ENCODE measurements around the gene PPIL6. TPM values are rescaled to one million over a fixed set of nuclear protein-coding genes. Genes with fewer than 3 reads are reported as not detected.
"Not testable (repeated sequence)": the region's sequence is repeated elsewhere in the genome, so short reads cannot be mapped to it uniquely, and the experiment has no call there.

Gene PPIL6
- polyA plus RNA-seq, 3 donors: 0.34 to 3.0 (median 1.2) TPM

DNA sequence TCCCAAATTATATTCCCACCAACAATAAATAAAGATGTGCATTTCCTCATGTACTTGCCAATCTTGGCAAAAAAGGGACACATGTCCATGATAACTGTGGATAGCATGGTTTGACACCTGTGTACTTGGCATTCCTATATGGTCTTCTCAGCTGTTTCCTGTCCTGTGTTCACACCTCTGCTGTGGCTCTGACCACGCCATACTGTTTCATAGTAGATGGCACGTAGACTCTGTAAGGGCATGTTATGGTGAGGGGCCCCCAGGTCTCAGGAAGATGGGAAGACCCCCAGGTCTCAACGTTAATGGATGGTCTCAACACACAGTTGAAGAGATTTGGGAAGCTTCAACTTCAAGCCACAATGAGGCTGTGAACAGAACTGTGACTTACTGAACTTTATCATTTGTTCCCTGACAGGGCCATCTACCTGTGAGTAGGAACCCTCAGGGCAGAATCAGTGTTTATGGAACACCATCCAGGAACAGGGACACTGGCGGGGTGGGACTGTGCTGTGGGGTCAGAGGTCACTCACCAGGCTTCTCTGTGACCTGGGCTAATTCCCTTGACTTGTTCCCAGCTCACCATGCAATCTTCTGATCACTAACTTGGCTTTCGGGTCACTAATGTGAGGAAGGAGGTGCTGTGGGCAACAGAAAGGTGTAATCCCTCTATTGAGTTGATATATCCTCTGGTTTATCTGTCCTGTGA is 30.8 kb upstream of the PPIL6 start:
- no peak overlapping the region for H3K27ac ChIP-seq (ENCODE audit: low read depth, low read length)
- 89 to 93% (median 91%) methylated on average over 5 of the region's 5 CpGs for WGBS, 3 donors

DNA sequence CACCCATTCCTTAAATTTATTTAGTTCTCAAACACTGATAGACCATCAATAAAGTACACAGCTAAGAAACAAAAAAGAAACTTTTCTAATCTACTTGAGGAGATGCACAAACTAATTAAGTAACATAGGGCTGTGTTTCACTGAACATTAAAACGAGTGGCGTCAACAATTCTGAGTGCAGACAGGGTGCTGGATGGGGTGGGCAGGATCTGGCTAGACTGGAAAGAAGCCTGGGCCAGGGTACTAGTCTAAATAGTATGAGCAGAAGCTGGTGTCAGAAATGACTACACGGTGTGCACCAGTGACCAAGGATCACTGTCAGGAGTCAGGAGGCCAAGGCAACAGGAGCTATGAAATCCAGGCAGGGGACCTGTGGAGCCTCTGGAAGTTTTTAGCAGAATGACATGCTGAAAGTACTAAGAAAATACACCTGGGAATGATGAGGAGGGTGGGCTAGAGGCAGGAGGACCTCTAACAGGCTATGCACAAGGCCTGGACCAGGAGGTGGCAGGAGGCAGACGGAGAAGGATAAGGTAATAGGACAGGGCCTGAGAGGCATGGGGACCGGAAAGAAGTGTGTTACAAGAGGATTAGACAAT is 29.3 kb upstream of the PPIL6 start:
- WGBS, 3 donors: 81 to 94% (median 84%) methylated on average over 5 of the region's 5 CpGs
- no peak overlapping the region for H3K27ac ChIP-seq (ENCODE audit: low read depth, low read length)

GRCh38 chr6:109467696-109468095 is 27.3 kb upstream of the PPIL6 start:
- H3K27ac ChIP-seq (ENCODE audit: low read depth, low read length): no peak overlapping the region
- WGBS, 3 donors: 93 to 96% (median 95%) methylated on average over 6 of the region's 6 CpGs

- 55 to 93% (median 91%) methylated on average over 7 of the region's 7 CpGs for WGBS, 3 donors
- no peak overlapping the region for H3K27ac ChIP-seq (ENCODE audit: low read depth, low read length)
Observed at GRCh38 chr6:109466212-109466923, 25.9 kb upstream of the PPIL6 start.

GRCh38 chr6:109465772-109466171 is 25.3 kb upstream of the PPIL6 start:
- 59 to 93% (median 91%) methylated on average over 7 of the region's 7 CpGs for WGBS, 3 donors
- H3K27ac ChIP-seq (ENCODE audit: low read depth, low read length): no peak overlapping the region

- no peak overlapping the region for H3K27ac ChIP-seq (ENCODE audit: low read depth, low read length)
- 79 to 98% (median 88%) methylated on average over 1 of the region's 1 CpG for WGBS, 3 donors
Observed at GRCh38 chr6:109461733-109462526, 21.5 kb upstream of the PPIL6 start.

GRCh38 chr6:109461205-109461604 is 20.8 kb upstream of the PPIL6 start:
- WGBS, 3 donors: 98 to 100% (median 100%) methylated on average over 1 of the region's 1 CpG
- H3K27ac ChIP-seq (ENCODE audit: low read depth, low read length): not testable (repeated sequence)

DNA sequence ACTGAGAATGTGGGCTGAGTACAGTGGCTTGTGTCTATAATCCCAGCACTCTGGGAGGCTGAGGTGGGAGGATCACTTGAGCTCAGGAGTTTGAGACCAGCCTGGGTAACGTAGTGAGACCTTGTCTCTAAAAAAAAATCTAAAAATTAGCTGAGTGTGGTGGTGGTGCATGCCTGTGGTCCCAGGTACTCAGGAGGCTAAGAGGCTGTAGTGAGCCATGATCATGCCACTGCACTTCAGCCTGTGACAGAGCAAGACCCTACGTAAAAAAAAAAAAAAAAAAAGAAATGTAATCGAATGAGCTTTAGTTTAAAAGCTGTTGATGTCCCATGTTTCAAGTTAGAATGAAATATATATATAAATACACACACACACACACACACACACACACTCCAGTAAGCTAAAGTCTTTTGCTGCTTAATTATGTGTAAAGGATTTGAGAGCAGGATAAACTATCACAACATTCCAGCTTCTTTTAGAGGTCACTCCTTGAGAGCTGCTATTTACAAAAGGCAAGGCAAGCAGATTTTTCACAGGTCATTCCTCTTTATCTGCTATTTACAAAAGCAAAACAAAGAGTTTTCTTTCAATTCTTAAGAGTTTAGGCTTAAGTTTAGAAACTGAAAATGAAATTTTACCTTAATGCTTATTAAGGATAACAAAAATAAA is 19.9 kb upstream of the PPIL6 start:
- WGBS, 3 donors: 52 to 88% (median 86%) methylated on average over 3 of the region's 3 CpGs
- no peak overlapping the region for H3K27ac ChIP-seq (ENCODE audit: low read depth, low read length)

DNA sequence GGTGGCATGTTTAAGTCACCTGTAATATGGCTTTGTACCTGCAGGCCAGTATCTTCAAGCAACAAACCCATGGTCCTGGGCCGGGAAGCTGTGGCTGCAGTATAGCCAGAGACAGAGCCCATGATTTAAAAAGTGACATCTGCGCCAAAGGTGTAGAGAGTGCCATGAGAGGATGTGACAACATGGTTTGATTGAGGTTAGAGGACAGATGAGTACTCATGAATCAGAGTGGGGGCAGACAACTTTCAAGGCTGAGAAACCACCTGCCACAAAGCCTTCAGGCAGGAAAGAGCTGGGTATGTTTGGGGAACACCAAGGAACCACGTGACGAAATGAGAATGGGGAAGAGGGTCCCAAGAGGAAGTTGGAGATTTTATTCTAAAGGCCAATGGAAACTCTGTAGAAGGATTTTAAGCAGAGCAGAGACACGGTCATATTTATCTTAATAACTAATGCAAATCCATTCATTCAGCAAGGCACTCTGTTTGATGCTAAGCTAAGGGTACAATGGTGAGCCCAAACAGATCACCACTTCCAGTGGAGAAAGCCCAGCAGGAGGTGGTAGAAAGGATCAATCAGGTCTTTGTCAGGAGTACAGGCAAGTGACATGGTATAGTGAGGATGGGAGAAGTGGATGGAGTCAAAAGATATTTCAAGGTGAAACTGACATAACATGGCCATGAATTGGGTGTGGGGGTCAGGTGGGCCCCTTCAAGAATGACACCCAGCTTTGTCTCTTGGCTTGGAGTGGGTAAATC is 18.5 kb upstream of the PPIL6 start:
- no peak overlapping the region for H3K27ac ChIP-seq (ENCODE audit: low read depth, low read length)
- 52 to 82% (median 65%) methylated on average over 5 of the region's 5 CpGs for WGBS, 3 donors

- H3K27ac ChIP-seq (ENCODE audit: low read depth, low read length): no peak overlapping the region
- 77 to 92% (median 88%) methylated on average over 6 of the region's 6 CpGs for WGBS, 3 donors
Observed at GRCh38 chr6:109457562-109457996, 17.2 kb upstream of the PPIL6 start.

DNA sequence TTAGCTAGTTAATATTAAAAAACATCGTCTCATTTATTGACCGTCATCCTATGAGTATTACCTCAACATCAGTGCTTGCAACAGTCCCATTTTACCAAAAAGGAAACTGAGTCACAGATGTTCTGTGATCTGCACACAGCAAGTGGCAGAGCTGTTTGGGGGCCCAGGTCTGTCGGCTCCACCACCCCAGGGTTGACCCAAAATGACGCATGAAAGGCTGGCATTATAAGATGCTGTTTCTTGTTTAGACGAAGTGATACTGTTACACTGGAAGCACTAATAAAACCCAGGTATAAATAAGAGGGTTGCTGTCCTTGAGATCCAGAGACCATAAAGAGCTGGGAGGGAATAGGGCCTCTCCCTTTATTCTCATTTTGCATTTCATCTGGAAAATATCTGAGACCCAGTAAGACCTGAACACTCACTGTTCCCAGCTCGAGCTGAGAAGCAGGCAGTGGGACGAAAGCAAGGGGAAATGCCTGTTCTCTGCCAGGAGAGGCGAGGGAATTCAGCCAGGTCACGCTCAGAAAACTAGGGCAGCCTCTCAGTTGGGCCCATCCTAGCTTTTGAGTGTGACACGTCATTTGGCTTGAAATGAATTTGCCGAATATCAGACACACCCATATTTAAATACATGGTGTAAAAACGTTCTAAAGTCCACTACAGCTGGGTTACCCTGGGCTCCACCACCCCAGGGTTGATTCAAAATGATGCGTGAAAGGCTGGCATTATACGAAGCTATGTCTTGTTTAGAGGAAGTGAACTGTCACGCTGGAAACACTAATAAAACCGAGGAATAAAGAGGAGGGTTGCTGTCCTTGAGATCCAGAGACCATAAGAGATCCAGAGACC is 16.5 kb upstream of the PPIL6 start:
- WGBS, 3 donors: 56 to 75% (median 64%) methylated on average over 16 of the region's 16 CpGs
- no peak overlapping the region for H3K27ac ChIP-seq (ENCODE audit: low read depth, low read length)

GRCh38 chr6:109456111-109456583 is 15.7 kb upstream of the PPIL6 start:
- WGBS, 3 donors: 10 to 14% (median 13%) methylated on average over 35 to 38 of the region's 38 CpGs
- no peak overlapping the region for H3K27ac ChIP-seq (ENCODE audit: low read depth, low read length)

DNA sequence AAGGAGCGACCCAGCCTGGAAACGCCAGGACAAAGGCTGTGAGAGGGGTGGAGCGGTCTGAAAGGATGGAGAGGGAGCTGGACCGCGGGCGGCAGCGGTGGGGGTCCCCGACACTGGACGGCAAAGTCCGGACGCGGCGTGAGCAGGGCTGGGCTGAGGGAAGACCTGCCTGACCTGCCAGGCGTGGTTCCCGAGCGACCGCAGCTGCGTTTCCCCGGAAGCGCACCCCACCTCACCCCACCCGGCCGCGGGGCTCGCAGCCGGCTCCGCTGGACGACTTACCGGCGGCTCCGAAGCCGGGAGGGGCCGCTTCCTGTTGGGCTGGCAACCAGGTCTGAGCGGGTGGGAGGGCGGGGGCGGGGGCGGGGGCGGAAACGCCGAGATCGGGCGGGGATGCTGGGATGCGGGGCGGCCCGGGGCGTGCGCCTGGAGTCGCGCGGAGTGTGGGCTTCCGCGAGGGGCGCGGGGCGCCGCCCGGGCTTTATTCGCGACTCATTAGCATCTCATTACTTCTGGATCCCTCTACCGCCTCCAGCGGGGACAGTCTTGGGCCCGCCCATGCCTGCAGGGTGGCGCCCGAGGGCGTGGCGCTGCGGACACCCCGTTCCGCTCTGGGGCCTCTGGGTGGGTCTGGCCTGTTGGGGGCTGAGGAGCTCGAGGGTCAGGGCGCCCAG is 15.1 kb upstream of the PPIL6 start, which contains the start of gene MICAL1:
TSS of gene MICAL1 (minus strand) at position 336 of the 674 bp plus-strand sequence. CDS start 1,576 bp downstream, outside the sequence.
- 0% methylated on average over 46 to 70 of the region's 70 CpGs for WGBS, 3 donors

DNA sequence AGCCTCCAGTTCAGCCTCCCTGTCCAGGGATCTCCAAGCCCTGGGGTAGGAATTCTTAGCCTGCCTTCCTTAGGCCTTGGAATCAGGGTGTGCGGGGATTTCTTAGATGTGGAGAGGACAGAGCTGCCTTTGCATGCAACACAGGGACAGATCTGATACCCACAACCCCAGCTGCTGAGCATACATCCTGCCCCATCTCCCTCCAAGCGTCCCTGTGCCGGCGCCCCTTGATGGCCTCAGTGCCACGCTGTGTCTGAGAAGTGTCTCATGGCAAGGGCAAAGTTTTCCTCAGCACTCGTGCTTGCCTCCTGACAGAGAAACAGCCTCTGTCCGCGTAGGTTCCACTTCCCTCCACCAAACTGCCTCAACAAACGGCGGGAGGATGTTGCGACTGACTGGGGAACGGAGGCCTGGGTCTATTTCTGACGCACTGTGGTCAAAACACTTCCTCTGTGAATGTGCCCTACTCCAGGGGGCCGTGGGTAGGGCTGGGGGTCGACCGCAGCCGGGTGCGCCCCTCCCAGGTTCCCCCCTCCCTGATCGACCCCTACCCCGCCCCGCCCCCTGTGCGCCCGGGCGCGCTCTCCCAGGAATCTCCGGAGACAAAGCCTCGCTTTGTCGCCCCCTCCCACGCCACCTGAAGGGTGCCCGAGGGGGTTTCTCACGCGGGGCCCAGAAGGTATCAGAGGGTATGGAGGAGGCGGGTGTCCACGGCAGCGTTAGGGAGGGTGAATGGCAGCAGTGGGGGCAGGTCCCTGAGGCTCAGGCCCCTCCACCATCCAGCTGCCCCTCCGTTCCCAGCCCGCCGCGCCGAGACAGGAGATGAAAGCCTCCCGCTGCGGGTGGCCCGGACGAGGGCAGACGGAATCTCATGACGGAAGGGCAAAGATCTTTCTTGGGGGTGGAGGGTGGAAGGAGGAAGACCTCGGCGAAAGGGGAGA is 14.3 kb upstream of the PPIL6 start:
- H3K27ac ChIP-seq (ENCODE audit: low read depth, low read length): no peak overlapping the region
- 5 to 18% (median 6%) methylated on average over 47 to 48 of the region's 48 CpGs for WGBS, 3 donors

More for the DNA sequence above, 15.1 kb upstream of the PPIL6 start, which contains the start of gene MICAL1:
- H3K27ac ChIP-seq (ENCODE audit: low read depth, low read length): no peak within 1 kb of the TSS

All from adipose tissue (tissue), 3 donors.